Retina (tissue), 1 donor: ENCODE measurements around the gene FABP7.
"Not testable (repeated sequence)": the region's sequence is repeated elsewhere in the genome, so short reads cannot be mapped to it uniquely, and the experiment has no call there.

Experiments used
- DNase-seq: peaks from one replicate; pipeline ENCODE4 v3.0.0-alpha.2; 2016

FABP7 gene

DNA sequence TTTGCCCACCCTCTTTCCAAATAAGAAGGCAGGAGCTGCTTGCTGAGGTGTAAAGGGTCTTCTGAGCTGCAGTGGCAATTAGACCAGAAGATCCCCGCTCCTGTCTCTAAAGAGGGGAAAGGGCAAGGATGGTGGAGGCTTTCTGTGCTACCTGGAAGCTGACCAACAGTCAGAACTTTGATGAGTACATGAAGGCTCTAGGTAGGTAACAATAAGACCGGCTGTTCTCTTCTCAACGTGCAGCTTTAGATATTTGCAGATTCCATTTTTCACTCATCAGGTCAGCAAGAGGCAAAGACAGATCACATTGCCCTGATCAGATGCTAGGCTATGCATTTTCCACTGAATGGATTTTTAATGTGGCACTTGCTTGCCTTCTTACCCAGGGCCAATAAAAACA, at the start of gene FABP7:
FABP7 (plus strand) TSS at position 50 of the 400 bp plus-strand sequence; CDS start at position 129, 79 bp downstream.
- DNase-seq, result no peak

DNA sequence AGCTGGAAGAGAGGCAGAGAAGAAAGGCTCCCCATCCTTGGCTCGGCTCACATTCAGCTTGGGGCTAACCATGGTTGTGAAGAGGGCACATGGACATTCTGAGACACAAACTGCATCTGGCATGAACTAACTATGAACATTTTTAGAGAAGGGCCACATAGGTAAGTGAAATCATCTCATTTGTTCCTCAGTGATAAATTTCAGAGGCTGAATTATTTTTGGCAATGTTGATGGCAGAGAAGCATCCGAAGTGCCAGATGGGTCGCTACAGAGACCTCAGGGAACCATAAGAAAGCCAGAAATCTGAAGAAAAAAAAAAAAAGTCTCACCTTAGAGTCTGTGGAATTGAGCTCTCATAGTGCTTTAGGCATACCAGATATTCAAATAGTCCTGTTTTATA, 49.2 kb upstream of the FABP7 start:
- no peak for DNase-seq

DNA sequence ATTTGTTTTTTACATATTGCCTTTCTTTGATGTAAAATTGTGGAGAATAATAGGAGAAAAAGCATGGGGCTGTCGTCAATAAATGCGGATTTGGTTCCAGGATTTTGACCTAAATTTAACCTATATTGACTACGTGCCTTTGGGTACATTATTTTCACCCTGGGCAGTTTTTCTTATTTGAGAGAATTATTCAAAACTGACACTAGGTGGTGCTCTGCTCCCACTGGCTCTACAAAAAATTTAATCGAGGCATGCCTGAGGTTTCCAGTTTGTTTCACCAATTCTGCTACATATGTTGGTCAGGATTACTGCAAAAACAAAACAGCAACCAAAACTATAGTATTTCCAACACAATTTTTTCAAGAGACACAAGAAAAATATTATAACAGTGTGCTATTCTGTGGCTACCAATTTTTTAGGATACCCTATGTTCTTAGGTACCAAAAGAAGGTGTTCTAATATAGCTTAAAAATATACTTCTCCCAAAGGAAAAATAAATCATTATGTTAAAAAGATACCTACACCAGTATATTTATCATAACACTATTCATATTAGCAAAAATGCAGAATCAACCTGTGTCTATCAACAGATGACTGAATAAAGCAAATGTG, 48.6 kb upstream of the FABP7 start:
- DNase-seq, result peak; percentile 53

DNA sequence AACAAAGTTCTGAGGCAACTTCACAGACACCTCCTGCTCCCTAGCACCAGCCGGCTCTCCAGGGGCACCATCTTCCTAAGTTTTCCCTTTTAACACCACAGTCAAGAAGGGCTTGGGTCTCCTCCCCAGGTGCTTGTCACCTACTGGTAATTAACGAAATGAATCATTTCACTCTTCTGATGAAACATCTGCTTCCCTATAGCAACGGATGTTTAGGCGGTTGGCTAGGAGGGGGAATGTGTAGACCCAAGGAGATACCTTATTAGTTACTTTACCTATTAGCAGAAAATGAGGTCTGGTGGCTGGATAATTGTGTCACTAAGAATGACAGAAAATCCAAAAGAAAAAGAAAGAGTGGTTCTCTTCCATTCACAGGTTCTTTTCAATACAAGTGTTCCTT, 46.3 kb upstream of the FABP7 start:
- no peak for DNase-seq

DNA sequence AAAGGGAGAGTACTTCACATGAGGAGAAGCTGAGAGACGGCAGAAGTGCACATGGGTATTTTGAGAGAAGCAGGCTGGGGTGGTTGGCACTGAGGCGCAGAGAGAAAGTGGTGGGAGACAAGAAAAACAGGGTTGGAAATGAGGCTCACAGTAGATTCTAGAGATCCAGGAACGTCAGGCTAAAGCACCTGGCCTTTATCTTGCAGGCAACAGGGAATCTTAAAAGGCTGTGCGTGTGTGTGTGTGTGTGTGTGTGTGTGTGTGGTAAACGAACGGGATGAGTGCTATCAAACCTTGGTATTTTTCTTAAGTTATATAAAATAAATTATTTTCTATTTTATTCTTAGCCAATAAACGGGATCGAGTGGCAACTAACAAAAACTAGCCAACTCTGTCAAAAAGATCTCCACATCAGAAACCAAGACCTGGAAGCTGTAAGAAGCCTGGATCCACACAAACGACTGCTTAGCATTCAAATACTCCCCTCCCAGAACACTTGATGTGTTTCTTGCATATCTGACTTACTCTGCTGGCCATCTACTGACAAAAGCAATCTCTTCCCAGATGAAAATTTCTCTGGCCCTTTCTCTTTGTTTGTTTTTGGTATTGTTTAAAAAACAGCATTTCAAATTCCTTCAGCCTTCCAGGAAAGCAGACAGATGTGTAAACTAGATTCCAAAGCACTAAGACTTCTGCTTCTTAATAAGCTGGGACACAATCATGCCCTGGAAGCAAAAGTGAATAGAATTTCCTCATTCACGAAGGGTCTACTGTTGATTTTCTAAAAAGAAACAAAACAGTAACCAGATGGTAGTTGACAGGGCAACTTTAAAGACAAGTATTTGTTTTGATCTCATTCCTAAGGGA, 44.8 kb upstream of the FABP7 start:
- no peak for DNase-seq

DNA sequence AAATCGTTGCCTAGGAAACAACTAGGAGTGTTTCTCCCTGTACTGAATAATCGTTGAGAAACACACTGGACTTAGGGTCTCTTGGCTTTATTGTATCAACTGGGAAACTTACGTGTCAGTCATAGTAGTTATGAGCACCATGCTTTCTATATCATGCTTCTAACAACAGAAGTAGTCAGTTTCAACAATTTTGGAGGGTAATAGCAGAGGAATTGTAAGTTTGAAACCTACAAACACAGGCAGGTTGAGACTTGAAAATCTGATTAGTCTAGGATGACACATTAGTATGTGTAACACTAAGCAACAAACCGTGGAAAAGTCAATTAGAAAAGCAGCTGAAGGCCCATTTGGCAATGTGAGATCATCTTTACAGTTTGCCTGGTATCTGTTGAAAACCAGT, 43.9 kb upstream of the FABP7 start:
- DNase-seq, result no peak

DNA sequence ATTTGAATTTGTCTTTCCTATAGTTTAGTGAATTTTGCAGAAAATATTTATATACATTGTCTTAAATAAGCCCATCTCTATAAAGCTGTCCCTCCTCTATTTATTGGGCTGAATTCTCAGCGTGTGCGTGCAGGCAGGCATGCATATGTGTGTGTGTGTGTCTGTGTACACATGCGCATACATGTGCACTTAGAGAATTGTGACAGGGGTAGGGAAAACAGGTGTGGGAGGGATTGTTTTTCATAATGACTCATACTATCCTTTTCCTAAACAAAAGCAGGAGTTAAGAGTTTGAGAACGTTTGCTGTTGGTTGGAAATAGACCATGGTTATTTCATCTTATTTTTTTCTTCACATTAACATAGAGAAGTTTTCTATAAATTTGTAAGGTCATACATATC, 43.4 kb upstream of the FABP7 start:
- DNase-seq, result no peak

DNA sequence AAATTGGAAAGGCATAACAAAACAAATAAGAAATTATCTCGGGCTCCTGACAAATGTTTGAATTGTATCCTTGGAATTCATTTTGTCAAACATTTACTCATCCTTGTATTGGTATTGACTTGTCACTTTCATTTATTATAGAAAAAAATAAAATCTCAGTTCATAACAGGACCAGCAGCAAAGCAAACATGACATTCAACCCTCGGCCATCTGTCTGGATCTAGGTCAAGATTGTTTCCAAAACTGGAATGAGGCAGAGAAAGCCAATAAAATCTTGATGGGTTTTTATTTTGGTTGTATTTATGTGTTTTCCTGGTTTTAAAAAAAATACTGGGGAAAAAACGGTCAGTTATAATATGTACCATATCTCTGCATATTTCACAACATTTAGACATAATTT, 42.9 kb upstream of the FABP7 start:
- no peak for DNase-seq

DNA sequence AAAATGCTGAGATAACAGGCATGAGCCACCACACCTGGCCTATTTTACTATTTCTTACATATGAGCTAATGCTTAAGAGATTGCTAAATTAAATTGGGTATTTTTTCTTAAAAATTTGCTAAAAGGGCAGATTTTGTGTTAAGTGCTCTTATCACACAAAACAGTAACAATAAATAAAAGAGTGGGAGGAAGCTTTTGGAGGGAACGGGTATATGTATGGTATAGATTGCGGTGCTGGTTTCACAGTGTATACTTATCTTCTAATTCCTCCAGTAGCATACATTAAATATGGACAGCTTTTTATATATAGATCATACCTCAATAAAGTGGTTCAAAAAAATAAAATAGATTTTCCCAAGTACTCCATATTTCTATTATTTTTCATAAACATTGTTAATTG, 39.4 kb upstream of the FABP7 start:
- DNase-seq, result no peak

DNA sequence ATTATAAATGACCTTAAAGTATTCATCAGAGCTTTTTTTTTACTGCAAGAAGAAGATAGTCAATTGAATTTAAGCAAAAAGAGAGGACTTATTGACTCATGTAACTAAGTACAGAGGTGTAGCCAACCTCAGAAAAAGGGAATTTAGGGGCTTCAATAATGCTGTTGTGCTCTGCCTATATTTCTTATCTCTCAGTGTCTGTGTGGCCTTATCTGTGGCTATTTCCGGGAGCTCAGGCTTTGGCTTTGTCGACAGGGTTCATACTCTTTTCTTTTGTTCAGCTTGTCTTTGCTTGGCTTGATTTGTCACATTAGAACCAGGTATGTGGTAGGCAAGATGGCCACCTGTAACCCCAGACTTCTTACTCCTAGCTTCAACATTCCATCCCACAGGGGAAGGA, 38.6 kb upstream of the FABP7 start:
- no peak for DNase-seq

DNA sequence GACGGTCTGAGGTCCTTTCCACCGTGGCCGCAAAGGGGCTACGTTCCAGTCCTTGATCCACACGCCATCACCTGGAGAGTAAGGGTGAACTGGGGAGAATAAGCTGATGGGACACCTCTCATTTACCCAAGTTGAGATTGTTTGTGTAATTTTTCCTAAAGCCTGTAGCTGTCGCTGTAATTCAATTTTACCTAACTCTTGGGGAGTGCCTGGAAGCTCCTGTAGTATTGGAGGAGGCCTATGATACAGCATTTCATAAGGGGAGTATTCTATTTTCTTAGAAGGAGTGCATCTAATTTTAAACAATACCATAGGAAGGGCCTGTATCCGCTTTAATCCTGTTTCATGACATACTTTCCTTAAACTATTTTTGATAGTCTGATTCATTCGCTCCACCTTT, 35.3 kb upstream of the FABP7 start:
- not testable (repeated sequence) for DNase-seq

DNA sequence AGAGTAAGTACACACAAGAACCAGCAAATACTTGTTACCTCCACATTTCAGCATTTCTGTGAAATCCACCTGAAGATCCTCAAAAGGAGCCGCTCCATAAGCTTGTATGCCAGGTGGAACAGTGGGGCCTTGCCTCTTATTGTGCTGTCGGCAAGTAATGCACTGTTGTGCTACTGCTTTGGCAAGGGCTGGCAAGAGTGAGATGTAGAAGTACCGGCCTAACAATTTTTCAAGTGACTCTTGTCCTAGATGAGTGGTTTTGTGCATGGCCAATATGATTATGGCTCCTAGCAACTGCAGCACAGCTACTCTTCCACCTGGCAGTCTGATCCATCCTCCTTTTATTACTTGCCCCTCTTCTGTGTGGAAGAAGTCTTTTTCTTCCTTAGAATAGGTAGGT, 34.7 kb upstream of the FABP7 start:
- not testable (repeated sequence) for DNase-seq

DNA sequence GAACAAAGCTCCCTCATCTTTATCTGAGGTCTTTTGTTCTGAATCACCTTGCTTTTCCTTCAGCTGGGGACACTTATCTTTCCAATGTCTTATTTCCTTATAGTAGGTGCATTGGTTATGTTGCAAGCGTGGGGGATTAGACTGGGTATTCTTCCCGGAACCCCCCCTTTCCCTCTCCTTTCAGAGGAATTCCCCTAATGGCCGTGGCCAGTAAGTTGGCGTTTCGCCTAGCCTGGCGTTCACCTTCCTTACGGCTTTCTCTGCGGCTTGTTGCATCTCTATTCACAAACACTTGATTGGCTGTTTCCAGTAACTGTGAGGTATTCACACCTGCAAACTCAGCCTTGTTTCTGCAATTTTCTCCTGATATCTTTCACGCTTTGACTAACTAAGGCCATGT, 32.8 kb upstream of the FABP7 start:
- DNase-seq, result no peak

DNA sequence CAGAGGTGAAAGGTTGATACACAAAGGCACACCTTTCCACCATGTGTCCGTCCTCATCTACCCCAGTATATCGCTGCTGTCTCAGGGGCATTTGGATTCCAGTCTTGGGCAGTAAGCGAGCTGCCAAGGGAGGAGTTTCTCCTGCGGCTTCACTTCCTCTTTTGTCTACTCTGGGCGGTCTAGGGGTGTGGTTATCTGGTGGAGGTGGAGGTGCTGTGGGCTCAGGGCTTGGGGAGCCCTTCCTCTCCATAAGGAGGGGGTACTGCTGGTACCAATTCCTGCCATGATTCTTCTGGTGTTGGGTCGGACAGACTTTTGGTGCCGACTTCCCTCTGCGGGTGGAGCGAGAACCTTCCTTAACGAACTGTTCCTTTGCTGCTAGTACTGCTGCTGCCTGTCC, 31.9 kb upstream of the FABP7 start:
- no peak for DNase-seq

DNA sequence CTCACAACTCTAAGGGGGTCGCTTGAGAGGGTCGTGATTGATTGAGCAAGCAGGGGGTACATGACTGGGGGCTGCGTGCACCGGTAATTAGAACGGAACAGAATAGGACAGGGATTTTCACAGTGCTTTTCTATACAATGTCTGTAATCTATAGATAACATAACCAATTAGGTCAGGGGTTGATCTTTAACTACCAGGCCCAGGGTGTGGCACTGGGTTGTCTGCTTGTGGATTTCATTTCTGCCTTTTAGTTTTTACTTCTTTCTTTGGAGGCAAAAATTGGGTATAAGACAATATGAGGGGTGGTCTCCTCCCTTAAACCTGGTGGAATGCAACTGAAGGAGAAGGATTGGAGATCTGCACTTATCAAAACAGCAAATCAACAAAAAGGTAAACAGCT, 30.6 kb upstream of the FABP7 start:
- DNase-seq, result not testable (repeated sequence)

DNA sequence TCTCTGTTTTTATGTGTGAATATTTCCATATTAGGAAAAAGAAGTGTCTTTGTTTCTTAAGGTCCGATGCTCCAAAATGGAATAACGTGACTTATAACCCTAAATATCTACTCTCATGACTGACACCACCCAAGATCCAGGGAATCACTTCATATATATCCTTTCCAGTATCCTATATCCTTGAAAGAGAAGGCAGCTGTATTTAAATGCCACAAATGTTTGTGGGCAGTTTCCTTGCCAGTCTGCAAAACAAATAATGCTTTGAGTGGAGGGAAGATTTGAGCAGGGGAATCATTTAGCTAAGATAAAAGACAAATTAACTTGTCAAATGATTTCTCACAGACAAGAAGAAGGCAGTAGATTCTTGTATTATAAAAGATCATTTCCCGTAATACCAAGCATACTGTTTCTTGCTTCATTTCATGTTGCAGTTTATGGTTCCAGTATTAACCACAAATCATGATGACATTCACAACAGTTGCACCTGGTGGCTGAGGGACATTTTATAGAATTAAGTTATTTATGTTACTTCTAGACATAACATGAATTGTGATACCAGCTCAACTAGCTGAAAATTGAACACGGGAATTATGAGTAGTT, 30.0 kb upstream of the FABP7 start:
- DNase-seq, result no peak

DNA sequence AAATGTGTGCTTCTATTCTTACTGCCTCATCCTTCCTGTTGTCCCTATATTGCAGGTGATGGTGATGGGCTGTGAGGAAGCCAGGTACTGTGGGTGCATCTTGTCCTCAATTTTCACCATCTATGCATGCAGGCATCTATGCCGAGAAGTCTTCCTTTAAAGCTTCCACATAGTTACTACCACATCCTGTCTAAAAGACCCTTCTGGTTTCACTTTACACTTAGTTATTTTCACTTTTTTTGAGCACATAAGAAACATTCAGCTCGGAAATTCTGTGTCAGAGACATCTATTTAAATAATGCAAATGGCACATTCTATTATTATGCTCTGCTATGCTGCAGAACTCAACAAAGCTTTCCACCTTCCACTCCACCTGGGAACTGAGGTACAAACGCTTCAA, 28.2 kb upstream of the FABP7 start:
- DNase-seq, result no peak

DNA sequence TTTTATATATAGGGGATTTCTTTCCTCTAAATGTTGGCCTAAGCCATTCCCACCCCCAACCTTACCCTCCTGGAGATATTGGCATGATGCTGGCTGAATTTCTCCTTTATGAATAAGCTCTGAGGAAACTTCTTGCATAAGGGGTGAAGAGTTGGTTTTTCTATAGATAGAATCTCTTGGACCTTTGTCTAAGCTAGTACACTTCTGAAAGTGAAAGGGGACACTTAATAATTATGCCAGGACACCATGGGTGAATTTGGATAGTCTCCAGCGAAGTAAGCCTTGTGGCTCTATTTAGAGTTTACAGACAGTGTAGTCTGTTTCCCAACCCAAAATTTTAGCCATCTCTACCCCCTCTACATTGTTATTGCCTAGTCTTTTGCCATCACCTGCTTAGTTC, 27.1 kb upstream of the FABP7 start:
- DNase-seq, result no peak

DNA sequence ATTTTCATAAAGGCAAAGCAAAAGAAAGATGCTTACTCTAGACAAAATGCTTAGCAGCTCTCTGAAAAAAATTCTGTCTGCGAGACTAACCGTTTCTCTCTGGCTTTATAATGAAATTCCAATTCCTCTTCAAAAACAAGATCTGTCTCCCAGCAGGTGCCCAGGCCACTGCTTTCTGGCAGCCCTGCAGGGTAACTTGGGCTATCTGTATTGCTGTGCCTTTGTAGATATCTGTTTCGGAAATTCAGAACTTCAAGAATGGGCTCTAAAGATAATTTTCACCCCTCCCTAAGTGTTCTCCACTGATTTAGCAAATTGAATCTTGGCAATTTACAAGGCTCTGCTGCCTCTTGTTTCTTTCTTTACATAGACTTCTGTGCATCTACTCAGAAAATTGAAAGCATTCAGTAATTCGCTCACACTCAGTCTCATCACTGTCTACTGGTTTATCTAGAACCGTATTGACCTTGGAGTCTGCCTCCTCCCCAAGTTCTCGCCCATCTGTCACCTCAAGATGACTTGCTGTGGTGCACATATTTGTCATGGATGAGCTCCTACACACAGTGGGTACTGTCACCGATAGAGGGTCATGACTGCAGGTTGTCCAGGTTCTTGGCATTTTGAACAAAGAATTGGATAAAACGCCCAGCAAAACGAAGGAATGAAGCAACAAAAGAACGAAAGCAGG, 26.4 kb upstream of the FABP7 start:
- no peak for DNase-seq

DNA sequence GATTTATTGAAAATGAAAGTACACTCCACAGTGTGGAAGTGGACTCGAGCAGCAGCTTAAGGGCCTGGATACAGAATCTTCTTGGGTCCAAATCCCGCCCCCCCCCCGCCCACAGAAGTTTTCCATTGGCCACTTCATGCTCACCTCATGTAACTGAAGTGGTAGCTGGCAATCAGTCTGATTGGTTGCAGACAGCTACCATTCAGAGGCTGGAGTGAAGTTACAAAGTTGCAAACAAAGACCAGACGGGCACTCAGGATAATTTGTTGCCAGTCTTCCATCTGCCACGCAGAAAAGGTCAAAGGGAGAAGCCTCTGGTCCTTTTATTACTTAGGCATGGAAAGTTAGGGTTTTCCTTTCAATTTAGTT, 25.8 kb upstream of the FABP7 start:
- DNase-seq, result no peak

DNA sequence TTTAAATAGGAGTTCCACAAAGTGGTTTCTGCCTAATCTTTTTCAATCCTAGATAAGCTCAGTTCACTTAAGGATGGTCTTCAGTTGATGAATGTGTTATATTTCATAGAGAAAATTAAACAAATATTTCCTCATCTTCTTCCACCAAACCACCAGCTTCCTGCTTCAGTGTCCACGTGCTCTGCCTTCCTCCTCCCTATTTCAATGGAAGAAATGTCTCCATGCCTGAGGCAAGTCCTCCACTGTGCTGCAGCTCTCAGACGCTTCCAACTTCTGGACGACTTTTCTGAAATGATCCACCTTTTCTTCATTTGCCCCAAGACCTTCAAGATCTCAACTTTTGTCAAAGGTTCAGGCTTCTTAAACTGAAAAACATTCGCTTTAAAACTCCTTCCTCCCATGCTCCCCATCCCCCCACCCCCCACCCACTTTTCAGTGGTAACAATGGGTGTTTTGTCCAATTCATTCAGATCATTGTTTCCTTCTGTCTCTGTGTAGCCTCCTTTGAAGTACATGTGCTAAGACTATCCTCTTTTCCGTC, 25.3 kb upstream of the FABP7 start:
- no peak for DNase-seq

DNA sequence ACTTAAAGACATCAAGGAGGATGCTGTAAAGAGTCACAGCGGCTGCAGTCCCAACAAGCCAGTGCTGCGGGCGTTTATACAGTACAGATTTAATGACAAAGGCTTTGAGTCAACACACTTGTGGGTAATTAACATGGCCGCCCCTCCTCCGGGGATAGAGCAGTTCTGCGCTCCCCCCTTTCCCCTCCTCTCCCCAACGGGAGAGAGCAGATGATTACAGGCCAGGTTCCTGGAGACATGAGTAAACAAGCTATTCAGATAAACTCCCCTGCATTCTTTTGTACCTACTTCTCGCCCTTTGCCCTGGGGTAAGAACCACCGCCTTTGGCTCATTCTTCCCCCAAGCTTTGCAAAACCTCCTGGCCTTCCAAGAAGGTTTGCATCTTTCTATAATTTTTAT, 23.6 kb upstream of the FABP7 start:
- DNase-seq, result no peak

DNA sequence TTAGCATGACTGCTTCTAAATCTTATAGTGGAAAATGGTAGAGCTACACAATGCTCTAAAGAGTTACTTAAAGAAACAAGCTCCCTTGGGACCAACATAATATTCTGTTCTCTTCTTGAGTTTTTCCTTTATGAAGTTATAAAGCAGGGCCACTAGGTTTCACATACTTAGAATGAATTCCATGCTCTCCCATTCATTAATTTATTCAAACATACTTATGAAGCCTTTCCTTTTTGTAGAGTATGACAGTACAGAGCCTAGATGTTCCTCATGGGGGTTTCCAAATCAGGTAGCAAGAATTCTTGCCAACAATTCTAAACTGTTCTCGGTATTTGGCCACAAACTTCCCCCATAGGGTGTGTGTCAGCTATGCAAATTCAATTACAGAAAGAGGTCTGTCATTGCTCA, 20.6 kb upstream of the FABP7 start:
- no peak for DNase-seq
